ENCODE results near the gene PPP1R9B. TPM values are rescaled to one million over a fixed set of nuclear protein-coding genes. Genes with fewer than 3 reads are reported as not detected.

PPP1R9B gene
- total and polyA plus RNA-seq, 2 of the 8 experiments (the other 6 are each of a cell fraction or from before 2014, with no cell fraction given), result 5.2 to 13.1 TPM

GRCh38 chr17:50161911-50162288, 11.4 kb upstream of the PPP1R9B start:
- POLR2A ChIA-PET (ENCODE audit: partially characterized antibody), result interaction anchor here (0.9 to 2.7 kb wide), 3 partner anchors 10 to 12 kb away, joined by 5 to 25 read pairs (median 5); no protein-coding TSS in a partner anchor
- Histone ChIP-seq H3K4ac (replicated peaks; ENCODE audit: insufficient read length, low read depth, low read length) (peak overlapping the region; percentile 71), H3K23ac (ENCODE audit: insufficient read length) (no peak overlapping the region), H3K4me2 (ENCODE audit: insufficient read depth in 1 of 2, low read depth in 2 of 2, low read length in 2 of 2) (peak overlapping the region; percentile 35 to 88), H2AFZ (ENCODE audit: low read length) (peak overlapping the region; percentile 99), H3K9me3 (ENCODE audit: insufficient read depth in 2 of 2, low read depth in 1 of 2, low read length in 1 of 2) (no peaks in the 10 kb centered on the region), H3K4me1 (replicated peaks in 1 of 4; ENCODE audit: control insufficient read depth in 3 of 4, insufficient read depth in 4 of 4, low read length in 3 of 4) (peaks cover 0 to 7% (median 6%) of the 10 kb centered on the region in 4 experiments; a peak in 3 of 7 replicates), H2BK20ac (ENCODE audit: low read length) (peak overlapping the region; percentile 74; the same call in 1 of the 2 replicates), H3K79me2 (ENCODE audit: control insufficient read depth in 1 of 2, insufficient read depth in 2 of 2, low read length in 2 of 2) (no peaks in the 10 kb centered on the region), H3K4me3 (ENCODE audit: extremely low read depth in 1 of 4, insufficient read depth in 2 of 4, low read depth in 3 of 4, low read length in 4 of 4) (peak overlapping the region in 3 of 4 experiments; percentile 30 to 62 (median 36); a peak in 5 of 8 replicates), H2BK12ac (ENCODE audit: low read depth, low read length) (peak overlapping the region; percentile 70; the same call in 1 of the 2 replicates), H3K14ac (ENCODE audit: insufficient read length) (no peak overlapping the region), H3K56ac (replicated peaks; ENCODE audit: insufficient read length, low read depth, low read length) (peak overlapping the region; percentile 7), H3K36me3 (ENCODE audit: control insufficient read depth in 2 of 4, insufficient read depth in 4 of 4, low read length in 3 of 4) (no peaks in the 10 kb centered on the region), H2BK5ac (ENCODE audit: low read depth, low read length) (no peak overlapping the region; the same call in 1 of the 2 replicates), H2AK5ac (ENCODE audit: low read depth, low read length) (no peak overlapping the region), H3K27ac (ENCODE audit: low read depth, low read length) (no peak overlapping the region), H4K91ac (replicated peaks; ENCODE audit: insufficient read length, low read length) (peak overlapping the region; percentile 81), H4K8ac (ENCODE audit: extremely low read depth, insufficient read depth, low read length) (peak overlapping the region; percentile 62; the same call in 1 of the 2 replicates), H4K20me1 (replicated peaks in 1 of 2; ENCODE audit: control insufficient read depth in 1 of 2, insufficient read depth in 2 of 2, low read length in 2 of 2) (no peaks in the 10 kb centered on the region), H3K23me2 (ENCODE audit: low read depth, low read length) (peaks cover 12% of the 10 kb centered on the region), H3K27me3 (replicated peaks in 1 of 4; ENCODE audit: control insufficient read depth in 3 of 4, extremely low read depth in 1 of 4, insufficient read depth in 3 of 4, low read length in 3 of 4) (peaks cover 0 to 6% (median 0%) of the 10 kb centered on the region in 4 experiments; a peak in 2 of 7 replicates), H2BK15ac (ENCODE audit: low read length) (no peak overlapping the region; the same call in 1 of the 2 replicates), H2BK120ac (replicated peaks; ENCODE audit: low read depth, low read length) (peak overlapping the region; percentile 52), H3K9ac (replicated peaks in 1 of 4; ENCODE audit: extremely low read depth in 1 of 4, low read depth in 3 of 4, low read length in 3 of 4) (peak overlapping the region in 1 of 4 experiments; percentile 54; a peak in 2 of 7 replicates), H4K5ac (ENCODE audit: insufficient read length, low read depth, low read length) (peak overlapping the region; percentile 82), H3K79me1 (ENCODE audit: low read depth, low read length) (no peaks in the 10 kb centered on the region), H3K18ac (ENCODE audit: extremely low read depth, low read length) (peak overlapping the region; percentile 88; the same call in 1 of the 2 replicates)
- DNase-seq (ENCODE audit: low read depth in 1 of 2, low spot score in 2 of 2) (no peak), FAIRE-seq (no peak)
- WGBS, 2 experiments (ENCODE audit: extremely low coverage in 1 of 2, insufficient coverage in 1 of 2, insufficient read length in 1 of 2, insufficient replicate concordance in 2 of 2, low coverage in 1 of 2, low lambda C conversion rate in 2 of 2, missing lambda C conversion rate in 1 of 2), result 57% methylated on average over 16 of the region's 16 CpGs; no CpG with 5 or more reads in 1 of the 2 experiments
- CTCF ChIA-PET (ENCODE audit: partially characterized antibody), result interaction anchor here (0.6 to 2.8 kb wide), 42 partner anchors 8 to 203 kb away, joined by 3 to 55 read pairs (median 5); partner anchors contain the start of genes PPP1R9B, SAMD14 and TMEM92
- TF ChIP-seq CTCF (IDR thresholded peaks at IDR 0.05; ENCODE audit: control extremely low read depth in 1 of 3, insufficient read depth in 1 of 3, low read depth in 1 of 3, low read length in 3 of 3), result no peak
